Measurements from ENCODE around the gene INTS11. TPM values are rescaled to one million over a fixed set of nuclear protein-coding genes. Genes with fewer than 3 reads are reported as not detected.

Gene INTS11
- total and polyA plus RNA-seq, 2 of the 13 experiments (the other 11 are each of a cell fraction or from before 2014, with no cell fraction given): 52.8 to 94.8 TPM

- TF ChIP-seq ZNF318 (CRISPR knock-in tag; IDR thresholded peaks at IDR 0.05) (no peak), ZFP1 (CRISPR knock-in tag; IDR thresholded peaks at IDR 0.05) (no peak), FOXJ3 (CRISPR knock-in tag; IDR thresholded peaks at IDR 0.05; ENCODE audit: borderline replicate concordance) (no peak), XBP1 (CRISPR knock-in tag; IDR thresholded peaks at IDR 0.05) (no peak), BATF2 (CRISPR knock-in tag; IDR thresholded peaks at IDR 0.05) (peak; percentile 87; the same call in 1 of the 2 replicates), RFX1 (IDR thresholded peaks at IDR 0.05) (no peak), TBX2 (CRISPR knock-in tag; IDR thresholded peaks at IDR 0.05; ENCODE audit: borderline replicate concordance) (peak; percentile 77), NCOA2 (CRISPR knock-in tag; IDR thresholded peaks at IDR 0.05) (peak; percentile 35; the same call in 1 of the 2 replicates), NFKBIZ (CRISPR knock-in tag; IDR thresholded peaks at IDR 0.05) (peak; percentile 52; the same call in 1 of the 2 replicates), ZFYVE20 (CRISPR knock-in tag; IDR thresholded peaks at IDR 0.05; ENCODE audit: borderline replicate concordance, low read depth) (peak; percentile 55; the same call in 1 of the 2 replicates), ATF4 (CRISPR knock-in tag; IDR thresholded peaks at IDR 0.05) (no peak), SRSF1 (optimal IDR thresholded peaks at IDR 0.05; ENCODE audit: low read depth, low read length) (no peak), MBNL3 (CRISPR knock-in tag; conservative IDR thresholded peaks at IDR 0.05) (no peak), PAX8 (CRISPR knock-in tag; IDR thresholded peaks at IDR 0.05; ENCODE audit: borderline replicate concordance) (no peak), ZZZ3 (CRISPR knock-in tag; IDR thresholded peaks at IDR 0.05; ENCODE audit: borderline replicate concordance) (no peak), ARID2 (CRISPR knock-in tag; IDR thresholded peaks at IDR 0.05; ENCODE audit: borderline replicate concordance) (no peak), FOXK1 (CRISPR knock-in tag; IDR thresholded peaks at IDR 0.05; ENCODE audit: borderline replicate concordance, low read depth) (peak; percentile 63; the same call in 1 of the 2 replicates), NR1H2 (CRISPR knock-in tag; IDR thresholded peaks at IDR 0.05; ENCODE audit: borderline replicate concordance, low read depth) (no peak), ZNF547 (CRISPR knock-in tag; IDR thresholded peaks at IDR 0.05) (no peak), CBX1 (IDR thresholded peaks at IDR 0.05; ENCODE audit: low read depth) (no peak), ZNF775 (CRISPR knock-in tag; IDR thresholded peaks at IDR 0.05; ENCODE audit: borderline replicate concordance) (no peak), SOX13 (IDR thresholded peaks at IDR 0.05) (no peak), SOX13 (CRISPR knock-in tag; conservative IDR thresholded peaks at IDR 0.05 in 1 of 2, IDR thresholded peaks at IDR 0.05 in 1 of 2) (0 out of 4 replicates have a peak, but pooled peaks of 1 of the 2 experiments have one; percentile 21)
Measured at GRCh38 chr1:1334835-1335234, 10.4 kb upstream of the INTS11 start (continued).
